ENCODE measurements around the gene GNG8. TPM values are rescaled to one million over a fixed set of nuclear protein-coding genes. Genes with fewer than 3 reads are reported as not detected.

GNG8 gene
- total RNA-seq, 1 experiment from 2014 or later = not detected

DNA sequence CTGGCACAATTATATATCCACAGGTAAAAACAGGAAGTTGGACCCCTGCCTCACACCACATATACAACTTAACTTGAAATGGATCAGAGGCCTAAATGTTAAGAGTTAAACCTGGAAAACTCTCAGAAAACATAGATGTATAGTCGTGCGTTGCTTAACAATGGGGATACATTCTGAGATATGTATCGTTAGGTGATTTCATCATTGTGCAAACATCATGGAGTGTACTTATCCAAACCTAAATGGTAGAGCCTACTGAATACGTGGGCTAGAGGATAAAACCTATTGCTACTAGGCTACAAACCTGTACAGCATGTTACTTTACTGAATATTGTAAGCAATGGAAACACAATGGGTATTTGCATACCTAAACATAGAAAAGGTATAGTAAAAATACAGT is 49.7 kb downstream of the GNG8 start:
- in situ Hi-C loops (cut with HindIII; ENCODE audit: low sequenced_read_pairs) = no loop called here
- no peak for DNase-seq (ENCODE audit: low spot score)

DNA sequence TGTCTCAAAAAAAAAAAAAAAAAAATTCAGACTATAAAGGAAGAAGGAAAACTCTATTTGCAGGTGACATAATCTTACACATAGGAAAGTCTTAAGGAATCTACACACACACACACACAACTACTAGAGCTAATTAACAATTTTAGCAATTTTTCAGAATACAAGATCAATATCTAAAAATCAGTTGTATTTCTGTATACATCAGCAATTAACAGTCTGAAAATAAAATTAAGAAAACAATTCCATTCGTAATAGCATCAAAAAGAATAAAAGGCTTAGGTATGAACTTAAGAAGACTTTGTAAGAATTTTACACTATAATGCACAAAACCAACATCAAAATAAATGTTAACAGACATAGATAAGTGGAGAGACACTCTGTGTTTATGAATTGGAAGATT is 50.5 kb downstream of the GNG8 start:
- DNase-seq (ENCODE audit: low spot score) = no peak
- in situ Hi-C loops (cut with HindIII; ENCODE audit: low sequenced_read_pairs) = no loop called here

Other genes with a start within 250 kb of the GNG8 start
- gene CCDC8, start 222.6 kb downstream of the GNG8 start, total RNA-seq (2014; rRNA removed; shearing (Covaris generic)) = 74.2 and 93.6 TPM in 2 replicates
- gene PNMA8C, start 207.3 kb downstream of the GNG8 start, total RNA-seq (2014; rRNA removed; shearing (Covaris generic)) = not detected in 2 replicates
- gene PNMA8A, start 164.6 kb downstream of the GNG8 start, total RNA-seq (2014; rRNA removed; shearing (Covaris generic)) = 40.3 and 40.5 TPM in 2 replicates
- not detected in 2 replicates for gene PNMA8B, start 140.3 kb downstream of the GNG8 start, total RNA-seq (2014; rRNA removed; shearing (Covaris generic))
- 109 and 147 TPM in 2 replicates for gene CALM3, start 34.9 kb downstream of the GNG8 start, total RNA-seq (2014; rRNA removed; shearing (Covaris generic))
- 1.7 and 16.2 TPM in 2 replicates for gene PTGIR, start 11.1 kb downstream of the GNG8 start, total RNA-seq (2014; rRNA removed; shearing (Covaris generic))
- 12.0 and 16.3 TPM in 2 replicates for gene DACT3, start 25.0 kb upstream of the GNG8 start, total RNA-seq (2014; rRNA removed; shearing (Covaris generic))
- 14.6 and 19.9 TPM in 2 replicates for gene PRKD2, start 80.9 kb upstream of the GNG8 start, total RNA-seq (2014; rRNA removed; shearing (Covaris generic))
- gene FKRP, start 109.9 kb upstream of the GNG8 start, total RNA-seq (2014; rRNA removed; shearing (Covaris generic)) = 19.3 and 42.4 TPM in 2 replicates
- 118 and 134 TPM in 2 replicates for gene STRN4, start 110.2 kb upstream of the GNG8 start, total RNA-seq (2014; rRNA removed; shearing (Covaris generic))
- gene SLC1A5, start 152.4 kb upstream of the GNG8 start, total RNA-seq (2014; rRNA removed; shearing (Covaris generic)) = 153 and 159 TPM in 2 replicates
- gene AP2S1, start 214.6 kb upstream of the GNG8 start, total RNA-seq (2014; rRNA removed; shearing (Covaris generic)) = 227 and 256 TPM in 2 replicates
- 11.6 and 14.2 TPM in 2 replicates for gene ARHGAP35, start 224.8 kb upstream of the GNG8 start, total RNA-seq (2014; rRNA removed; shearing (Covaris generic))